Endothelial cell of umbilical vein (primary cell): ENCODE data around the gene ARHGAP22. TPM values are rescaled to one million over a fixed set of nuclear protein-coding genes. Genes with fewer than 3 reads are reported as not detected.

Experiments used
- BruUV-seq: library from RNA; stranded (reverse); fragments of 400-500 nt; replicated peaks from 2 replicates; lab custom pipeline; 2021; lab: Mats Ljungman, UMichigan
- CTCF ChIA-PET: fragments of 300-600, 350-600 bp; sonication (Branson Sonifier 250); formaldehyde crosslinking; loops from one replicate; lab custom pipeline; 2021; ENCODE audit warnings: antibody characterized with exemption, inconsistent platforms; lab: Charles Lee
- POLR2A ChIA-PET: fragments of 300-600, 350-600 bp; sonication (Branson Sonifier 250); formaldehyde crosslinking; loops from one replicate; lab custom pipeline; 2021; ENCODE audit warnings: antibody characterized with exemption, inconsistent platforms; lab: Charles Lee
- DNase-seq: peaks from one replicate; pipeline ENCODE4 v3.0.0-alpha.2; 2011; ENCODE audit warnings: low read depth, low spot score
- FAIRE-seq: peaks from 2 replicates; lab custom pipeline; 2011; peaks lifted over from hg19 to GRCh38; lab: Jason Lieb, UNC
- H2AFZ ChIP-seq: 2 replicates; pipeline ENCODE4 v1.6.0; 2012; ENCODE audit warnings: low read depth, low read length, control low read depth, inconsistent platforms
- H3K27ac ChIP-seq: 2 replicates; pipeline ENCODE4 v1.5.1; 2011; ENCODE audit warnings: low read depth, mild to moderate bottlenecking, control low read depth, low read length, moderate library complexity; ENCODE audit not compliant: insufficient read depth
- H3K27me3 ChIP-seq, 2 experiments: 2 replicates each; pipeline versions ENCODE4 v1.6.0 to v1.6.1; 2011; ENCODE audit warnings: low read length in 2 of 2, mixed read lengths in 1 of 2; ENCODE audit not compliant: control insufficient read depth in 2 of 2, insufficient read depth in 2 of 2
- H3K36me3 ChIP-seq, 2 experiments: 2 replicates in 1 of 2; 3 replicates in 1 of 2; pipeline ENCODE4 v1.5.1; 2011; ENCODE audit warnings: low read length in 2 of 2, mild to moderate bottlenecking in 1 of 2, moderate library complexity in 1 of 2; ENCODE audit not compliant: control insufficient read depth in 2 of 2, insufficient read depth in 2 of 2; ENCODE audit errors: extremely low read depth in 1 of 2
- H3K4me1 ChIP-seq: 3 replicates; pipeline ENCODE4 v1.5.1; 2011; ENCODE audit warnings: mild to moderate bottlenecking, low read length; ENCODE audit not compliant: control insufficient read depth, insufficient read depth; ENCODE audit errors: extremely low read depth
- H3K4me2 ChIP-seq: 2 replicates; pipeline ENCODE4 v1.6.1; 2011; ENCODE audit warnings: low read length, control low read depth, mixed read lengths; ENCODE audit not compliant: insufficient read depth
- H3K4me3 ChIP-seq, 3 experiments: fragments of 200-600 bp in 1 of 3; sonication (generic), shearing (Covaris generic) in 1 of 3; replicated peaks in 1 of 3; 2 replicates each; pipeline ENCODE4 v1.5.1; 2011 to 2016; ENCODE audit warnings: control low read depth in 3 of 3, low read length in 3 of 3, mild to moderate bottlenecking in 2 of 3, inconsistent platforms in 1 of 3, low read depth in 1 of 3, moderate library complexity in 1 of 3; ENCODE audit not compliant: insufficient read depth in 1 of 3
- H3K79me2 ChIP-seq: 2 replicates; pipeline ENCODE4 v1.6.0; 2012; ENCODE audit warnings: low read length, inconsistent platforms; ENCODE audit not compliant: control insufficient read depth, insufficient read depth
- H3K9ac ChIP-seq: replicated peaks from 2 replicates; pipeline ENCODE3; 2011; ENCODE audit warnings: low read length, control low read depth; ENCODE audit not compliant: insufficient read depth; ENCODE audit errors: extremely low read depth
- H3K9me1 ChIP-seq: replicated peaks from 3 replicates; pipeline ENCODE4 v1.6.0; 2011; ENCODE audit warnings: mild to moderate bottlenecking, low read length; ENCODE audit not compliant: control insufficient read depth, insufficient read depth; ENCODE audit errors: extremely low read depth
- H3K9me3 ChIP-seq: replicated peaks from 2 replicates; pipeline ENCODE4 v1.5.1; 2012; ENCODE audit warnings: low read length, inconsistent platforms; ENCODE audit not compliant: control insufficient read depth, insufficient read depth
- H4K20me1 ChIP-seq: replicated peaks from 2 replicates; pipeline ENCODE3; 2011; ENCODE audit warnings: mild to moderate bottlenecking, low read length; ENCODE audit not compliant: control insufficient read depth, insufficient read depth; ENCODE audit errors: extremely low read depth
- EZH2 ChIP-seq: IDR thresholded peaks from 2 replicates; pipeline ENCODE4 v1.6.1; 2012; ENCODE audit warnings: borderline replicate concordance, low read depth, mild to moderate bottlenecking, moderate library complexity, low read length, inconsistent platforms; ENCODE audit not compliant: severe bottlenecking
- FOS ChIP-seq: IDR thresholded peaks from 2 replicates; pipeline ENCODE4 v1.6.1; 2011; ENCODE audit warnings: mild to moderate bottlenecking, low read length, moderate library complexity, borderline replicate concordance; ENCODE audit not compliant: insufficient read depth
- GATA2 ChIP-seq: IDR thresholded peaks from 2 replicates; pipeline ENCODE4 v1.7.0; 2011; ENCODE audit warnings: low read depth, mild to moderate bottlenecking, moderate library complexity, mixed read lengths, low read length; ENCODE audit not compliant: insufficient read length, insufficient read depth
- MYC ChIP-seq: IDR thresholded peaks from one replicate; pipeline ENCODE4 v1.6.1; 2011; ENCODE audit warnings: mild to moderate bottlenecking, low read depth, low read length
- POLR2A ChIP-seq: IDR thresholded peaks from 2 replicates; pipeline ENCODE4 v1.6.1; 2012; ENCODE audit warnings: low read depth, mild to moderate bottlenecking, control low read depth, low read length
- POLR2AphosphoS5 ChIP-seq: IDR thresholded peaks from 2 replicates; pipeline ENCODE4 v1.6.1; 2012; ENCODE audit warnings: low read depth, mild to moderate bottlenecking, control low read depth, low read length, moderate library complexity; ENCODE audit not compliant: insufficient read depth
- dilution Hi-C: fragments of 300-500 bp; cut with MboI; formaldehyde crosslinking; loops from one replicate; pipeline ENCODE4 v1.15.0; 2019; ENCODE audit warnings: low sequenced_read_pairs; ENCODE audit not compliant: extremely low pct_ligation_motif_present
- intact Hi-C: fragments of 100-400 bp; cut with micrococcal nuclease; formaldehyde crosslinking; loops from one replicate; pipeline ENCODE4 v1.10.0; 2022
- polyA plus RNA-seq, 4 experiments: library from polyadenylated mRNA; depleted of rRNA in 3 of 4; stranded (reverse) in 3 of 4; unstranded in 1 of 4; fragments of >200 nt; gene quantifications; 2 replicates each; pipeline versions ENCODE4 v1.2.1 to v1.2.3, GENCODE V29; 2011 to 2012; ENCODE audit warnings: missing spikeins in 1 of 4
- total RNA-seq: library from RNA; stranded (reverse); gene quantifications from 2 replicates; pipeline ENCODE4 v1.2.3, GENCODE V29; 2021

ARHGAP22 gene
- total and polyA plus RNA-seq, 2 donors (not counting 3 experiments of a cell fraction or from before 2014, with no cell fraction given), result 8.6 to 50.3 TPM

GRCh38 chr10:48490571-48490940, 114.3 kb downstream of the ARHGAP22 start:
- TF ChIP-seq POLR2AphosphoS5, result no peak
- no peak for TF ChIP-seq MYC
- no peak for TF ChIP-seq GATA2
- TF ChIP-seq FOS, result no peak
- TF ChIP-seq EZH2, result no peak
- no peak overlapping the region for H3K27ac ChIP-seq
- no peaks in the 10 kb centered on the region for H3K9me3 ChIP-seq
- no peak overlapping the region for H3K4me2 ChIP-seq
- DNase-seq (no peak), FAIRE-seq (no peak)
- H3K4me1 ChIP-seq, result no peaks in the 10 kb centered on the region
- H3K4me3 ChIP-seq, result no peak overlapping the region
- no TSS peak for BruUV-seq
- H3K9me1 ChIP-seq, result no peaks in the 10 kb centered on the region
- no peak overlapping the region for H2AFZ ChIP-seq
- no peaks in the 10 kb centered on the region for H3K36me3 ChIP-seq
- no peaks in the 10 kb centered on the region for H4K20me1 ChIP-seq
- no peak overlapping the region for H3K9ac ChIP-seq
- CTCF ChIA-PET, result interaction anchor here (1.2 to 1.3 kb wide), 2 partner anchors 15 to 46 kb away, joined by 3 read pairs; no protein-coding TSS in a partner anchor
- peaks cover 21% of the 10 kb centered on the region for H3K79me2 ChIP-seq
- dilution Hi-C loops, result no loop called here
- intact Hi-C loops, result no loop called here
- no peaks in the 10 kb centered on the region for H3K27me3 ChIP-seq
- POLR2A ChIA-PET, result no interaction called here

- Histone ChIP-seq H3K27me3 (no peaks in the 10 kb centered on the region), H3K36me3 (no peaks in the 10 kb centered on the region), H3K9me3 (no peaks in the 10 kb centered on the region), H3K4me2 (no peak overlapping the region), H3K79me2 (peaks cover 14% of the 10 kb centered on the region), H3K9me1 (no peaks in the 10 kb centered on the region), H3K27ac (no peak overlapping the region), H2AFZ (no peak overlapping the region), H3K4me3 (no peak overlapping the region), H3K9ac (no peak overlapping the region), H3K4me1 (no peaks in the 10 kb centered on the region), H4K20me1 (no peaks in the 10 kb centered on the region)
- dilution Hi-C loops, result no loop called here
- no TSS peak for BruUV-seq
- TF ChIP-seq POLR2AphosphoS5, result no peak
- no peak for TF ChIP-seq POLR2A
- TF ChIP-seq GATA2, result no peak
- TF ChIP-seq MYC, result no peak
- no peak for TF ChIP-seq EZH2
- TF ChIP-seq FOS, result no peak
- intact Hi-C loops, result no loop called here
- CTCF ChIA-PET, result no interaction called here
- DNase-seq, result no peak
- POLR2A ChIA-PET, result no interaction called here
- no peak for FAIRE-seq
Measured at GRCh38 chr10:48489099-48489498, 115.8 kb downstream of the ARHGAP22 start.
